ENCODE data around the gene ADI1.
"Not testable (repeated sequence)": the region's sequence is repeated elsewhere in the genome, so short reads cannot be mapped to it uniquely, and the experiment has no call there.

ADI1 gene

DNA sequence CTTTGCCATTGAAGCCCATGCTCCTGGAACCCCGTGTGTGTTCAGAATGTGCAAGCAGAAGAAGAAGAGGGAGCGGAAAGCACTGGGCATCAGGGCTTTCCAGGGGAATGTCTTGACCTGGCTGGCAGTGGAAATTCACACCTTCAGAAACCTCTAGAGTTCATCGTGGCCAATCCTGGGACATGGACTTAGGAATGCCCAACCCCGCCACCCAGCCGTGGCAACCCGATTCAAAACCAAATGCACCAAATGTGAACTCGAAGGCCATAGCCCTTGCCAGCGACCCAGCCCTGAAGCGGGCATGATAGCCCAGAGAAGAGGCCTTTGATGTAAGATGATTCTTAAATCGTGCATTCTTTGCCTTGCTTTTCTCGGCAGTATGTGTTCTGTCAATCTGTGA lies 69.4 kb downstream of the ADI1 start:
- no peak for FAIRE-seq
- no peak for DNase-seq (ENCODE audit: low spot score)

DNA sequence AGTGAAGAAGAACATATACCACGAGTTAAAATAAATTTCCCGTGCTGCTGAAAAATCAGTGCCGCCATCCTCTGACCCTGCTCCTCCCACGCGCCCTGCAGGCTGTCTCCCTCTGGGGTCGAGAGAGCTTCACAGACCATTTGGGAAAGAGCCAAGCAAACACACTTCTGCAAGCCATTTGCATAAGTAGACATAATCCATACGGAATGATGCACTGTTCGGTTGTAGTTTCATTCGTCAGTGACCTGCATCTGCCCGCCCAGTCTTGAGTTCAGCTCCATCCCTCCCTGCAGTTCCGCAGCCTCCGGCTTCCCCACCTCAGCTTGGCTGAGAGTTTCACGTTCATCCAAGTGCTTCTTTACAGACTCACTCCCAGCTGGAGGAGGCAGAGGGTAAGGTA lies 70.2 kb downstream of the ADI1 start:
- DNase-seq (ENCODE audit: low spot score) (no peak), FAIRE-seq (no peak)

DNA sequence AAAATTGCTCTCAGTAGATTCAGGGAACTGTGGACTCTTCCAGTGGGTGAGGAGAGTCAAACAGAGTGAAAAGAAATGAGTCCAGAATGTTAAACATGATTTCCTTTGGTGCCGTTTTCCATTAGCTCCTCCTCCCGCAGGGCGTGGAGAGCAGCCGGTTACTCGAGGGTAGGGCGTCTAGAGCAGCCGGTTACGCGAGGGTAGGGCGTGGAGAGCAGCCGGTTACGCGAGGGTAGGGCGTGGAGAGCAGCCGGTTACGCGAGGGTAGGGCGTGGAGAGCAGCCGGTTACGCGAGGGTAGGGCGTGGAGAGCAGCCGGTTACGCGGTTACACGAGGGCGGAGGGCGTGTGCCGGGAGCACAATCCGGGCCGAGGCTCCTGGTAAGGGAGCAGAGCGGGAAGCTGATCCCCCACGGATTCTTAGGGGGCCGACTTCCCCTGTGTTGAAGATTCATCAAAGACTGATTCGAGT lies 70.9 kb downstream of the ADI1 start:
- not testable (repeated sequence) for FAIRE-seq; DNase-seq (ENCODE audit: low spot score)

DNA sequence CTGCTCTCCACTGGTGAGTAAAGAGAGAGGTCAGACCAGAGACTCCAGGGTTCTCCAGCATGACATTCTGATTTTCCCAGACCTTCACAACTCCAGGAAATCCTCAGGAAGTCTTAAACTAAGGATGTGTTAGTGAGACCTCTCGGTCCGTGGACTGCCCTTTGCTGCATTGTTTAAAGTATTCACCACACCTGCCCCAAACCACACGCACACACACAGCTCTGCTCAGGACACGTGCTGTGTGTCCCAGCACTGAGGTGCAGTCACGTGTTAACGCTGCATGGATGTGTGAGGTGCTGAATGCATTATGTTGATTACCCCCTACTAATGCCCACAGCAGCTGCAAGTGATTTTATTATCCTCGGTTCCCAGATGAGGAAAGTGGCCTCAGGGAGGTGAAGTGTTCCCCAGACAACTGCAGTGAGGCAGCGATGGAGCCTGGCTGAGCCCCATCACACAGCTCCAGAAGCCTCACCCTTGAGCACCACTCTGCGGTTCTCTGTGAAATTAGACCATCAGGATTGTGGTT lies 71.5 kb downstream of the ADI1 start:
- no peak for FAIRE-seq
- no peak for DNase-seq (ENCODE audit: low spot score)

All from urothelium cell line (cell line).